ENCODE measurements around the gene TMEM63A. TPM values are rescaled to one million over a fixed set of nuclear protein-coding genes. Genes with fewer than 3 reads are reported as not detected.
"Not testable (repeated sequence)": the region's sequence is repeated elsewhere in the genome, so short reads cannot be mapped to it uniquely, and the experiment has no call there.

TMEM63A gene
- total RNA-seq, 1 experiment from 2014 or later: 91.7 TPM

DNA sequence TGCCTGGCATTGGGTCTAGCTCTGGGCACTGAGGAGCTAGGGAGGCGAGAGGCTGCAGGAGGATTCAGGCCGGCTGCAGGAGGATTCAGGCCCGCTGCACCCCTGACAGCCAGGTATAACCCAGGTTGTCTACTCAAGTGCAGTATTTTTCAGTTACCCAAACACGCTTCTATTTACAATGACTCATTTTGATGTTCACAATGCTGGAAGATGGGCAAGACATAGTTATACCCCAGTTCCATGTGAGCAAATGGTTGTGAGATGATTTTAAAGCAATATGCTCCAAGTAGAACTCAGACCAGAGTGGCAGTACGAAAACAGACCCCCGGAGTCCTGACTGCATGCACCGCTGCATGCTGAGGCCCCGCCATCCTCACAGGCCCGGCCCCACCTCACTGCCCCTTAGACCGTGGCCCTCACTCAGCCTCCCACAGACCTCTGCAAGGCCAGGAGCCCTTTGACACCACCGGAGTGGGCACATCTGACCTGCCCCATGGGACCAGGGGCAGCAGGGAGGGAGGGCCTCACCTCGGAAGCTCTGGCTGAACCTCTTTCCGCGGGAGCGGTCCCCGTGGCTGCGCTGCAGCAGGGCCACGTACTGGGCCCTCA lies 6.2 kb upstream of the TMEM63A start (continued):
- TF ChIP-seq CTCF (IDR thresholded peaks at IDR 0.05): no peak
- TF ChIP-seq FOXJ3 (CRISPR knock-in tag; IDR thresholded peaks at IDR 0.05; ENCODE audit: borderline replicate concordance): no peak

- Mint-ChIP-seq H3K27ac (peak overlapping the region; percentile 72; the same call in 1 of the 2 replicates), H3K4me1 (peaks cover 48% of the 10 kb centered on the region), H3K4me3 (peak overlapping the region; percentile 69)
Observed at GRCh38 chr1:225887554-225888288, 5.5 kb upstream of the TMEM63A start.

GRCh38 chr1:225887030-225887314 lies 4.8 kb upstream of the TMEM63A start:
- Mint-ChIP-seq H3K27me3 (ENCODE audit: low read depth) (no peaks in the 10 kb centered on the region; the same call in 1 of the 2 replicates), H3K27ac (no peak overlapping the region), H3K36me3 (0 out of 2 replicates have a peak, but pooled peaks cover 4% of the 10 kb centered on the region), H3K4me1 (peaks cover 48% of the 10 kb centered on the region), H3K4me3 (peak overlapping the region; percentile 57), H3K9me3 (no peaks in the 10 kb centered on the region)
- ChIA-PET POLR2A (no interaction called here), CTCF (interaction anchor here (4.3 kb wide), 1 partner anchor 10 kb away, joined by 15 read pairs; no protein-coding TSS in a partner anchor)
- DNase-seq (ENCODE audit: low spot score) (no peak), ATAC-seq (no peak)
- TF ChIP-seq ESRRA (CRISPR knock-in tag; IDR thresholded peaks at IDR 0.05; ENCODE audit: borderline replicate concordance) (no peak), TCF7 (CRISPR knock-in tag; IDR thresholded peaks at IDR 0.05; ENCODE audit: low read depth) (no peak), TEAD1 (CRISPR knock-in tag; IDR thresholded peaks at IDR 0.05) (no peak), ETV6 (CRISPR knock-in tag; IDR thresholded peaks at IDR 0.05) (no peak), GABPB1 (CRISPR knock-in tag; IDR thresholded peaks at IDR 0.05) (no peak), TEAD4 (CRISPR knock-in tag; IDR thresholded peaks at IDR 0.05) (no peak)
- TF ChIP-seq, protein P1, sequence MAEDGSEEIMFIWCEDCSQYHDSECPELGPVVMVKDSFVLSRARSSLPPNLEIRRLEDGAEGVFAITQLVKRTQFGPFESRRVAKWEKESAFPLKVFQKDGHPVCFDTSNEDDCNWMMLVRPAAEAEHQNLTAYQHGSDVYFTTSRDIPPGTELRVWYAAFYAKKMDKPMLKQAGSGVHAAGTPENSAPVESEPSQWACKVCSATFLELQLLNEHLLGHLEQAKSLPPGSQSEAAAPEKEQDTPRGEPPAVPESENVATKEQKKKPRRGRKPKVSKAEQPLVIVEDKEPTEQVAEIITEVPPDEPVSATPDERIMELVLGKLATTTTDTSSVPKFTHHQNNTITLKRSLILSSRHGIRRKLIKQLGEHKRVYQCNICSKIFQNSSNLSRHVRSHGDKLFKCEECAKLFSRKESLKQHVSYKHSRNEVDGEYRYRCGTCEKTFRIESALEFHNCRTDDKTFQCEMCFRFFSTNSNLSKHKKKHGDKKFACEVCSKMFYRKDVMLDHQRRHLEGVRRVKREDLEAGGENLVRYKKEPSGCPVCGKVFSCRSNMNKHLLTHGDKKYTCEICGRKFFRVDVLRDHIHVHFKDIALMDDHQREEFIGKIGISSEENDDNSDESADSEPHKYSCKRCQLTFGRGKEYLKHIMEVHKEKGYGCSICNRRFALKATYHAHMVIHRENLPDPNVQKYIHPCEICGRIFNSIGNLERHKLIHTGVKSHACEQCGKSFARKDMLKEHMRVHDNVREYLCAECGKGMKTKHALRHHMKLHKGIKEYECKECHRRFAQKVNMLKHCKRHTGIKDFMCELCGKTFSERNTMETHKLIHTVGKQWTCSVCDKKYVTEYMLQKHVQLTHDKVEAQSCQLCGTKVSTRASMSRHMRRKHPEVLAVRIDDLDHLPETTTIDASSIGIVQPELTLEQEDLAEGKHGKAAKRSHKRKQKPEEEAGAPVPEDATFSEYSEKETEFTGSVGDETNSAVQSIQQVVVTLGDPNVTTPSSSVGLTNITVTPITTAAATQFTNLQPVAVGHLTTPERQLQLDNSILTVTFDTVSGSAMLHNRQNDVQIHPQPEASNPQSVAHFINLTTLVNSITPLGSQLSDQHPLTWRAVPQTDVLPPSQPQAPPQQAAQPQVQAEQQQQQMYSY (CRISPR knock-in tag; IDR thresholded peaks at IDR 0.05): no peak
- TF ChIP-seq, protein P2, sequence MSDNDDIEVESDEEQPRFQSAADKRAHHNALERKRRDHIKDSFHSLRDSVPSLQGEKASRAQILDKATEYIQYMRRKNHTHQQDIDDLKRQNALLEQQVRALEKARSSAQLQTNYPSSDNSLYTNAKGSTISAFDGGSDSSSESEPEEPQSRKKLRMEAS (CRISPR knock-in tag; IDR thresholded peaks at IDR 0.05): no peak

More at GRCh38 chr1:225887554-225888288, 5.5 kb upstream of the TMEM63A start:
- ATAC-seq (peak; percentile 7), DNase-seq (ENCODE audit: low spot score) (peak; percentile 61)
- ChIA-PET POLR2A (interaction anchor here (1.2 kb wide), 1 partner anchor 36 kb away, joined by 5 read pairs; the partner anchor contains the start of gene PYCR2), CTCF (interaction anchor here (1.1 to 4.3 kb wide), 5 partner anchors 10 to 88 kb away, joined by 3 to 21 read pairs (median 13); no protein-coding TSS in a partner anchor)
- not testable (repeated sequence) for H3K36me3 Mint-ChIP-seq; H3K9me3 Mint-ChIP-seq; H3K27me3 Mint-ChIP-seq (ENCODE audit: low read depth)

- Mint-ChIP-seq H3K4me3 (peak overlapping the region; percentile 57), H3K9me3 (no peaks in the 10 kb centered on the region), H3K27me3 (ENCODE audit: low read depth) (no peaks in the 10 kb centered on the region; the same call in 1 of the 2 replicates), H3K27ac (0 out of 2 replicates have a peak overlapping the region, but pooled peaks have one; percentile 36), H3K36me3 (0 out of 2 replicates have a peak, but pooled peaks cover 4% of the 10 kb centered on the region), H3K4me1 (peaks cover 48% of the 10 kb centered on the region)
- no peak for DNase-seq (ENCODE audit: low spot score)
- ATAC-seq: no peak
- ChIA-PET POLR2A (interaction anchor here (0.6 kb wide), 1 partner anchor 81 kb away, joined by 3 read pairs; no protein-coding TSS in a partner anchor), CTCF (no interaction called here)
- TF ChIP-seq HMGA2 (CRISPR knock-in tag; IDR thresholded peaks at IDR 0.05): peak; percentile 59; the same call in 1 of the 2 replicates
- no peak for TF ChIP-seq NR1H2 (CRISPR knock-in tag; IDR thresholded peaks at IDR 0.05)
Observed at GRCh38 chr1:225886159-225887029, 4.2 kb upstream of the TMEM63A start.
